Gastrocnemius medialis (tissue), 4 donors: ENCODE measurements around the gene ENTPD7. TPM values are rescaled to one million over a fixed set of nuclear protein-coding genes. Genes with fewer than 3 reads are reported as not detected.

Experiments
- ATAC-seq, 2 donors: fragments of 150-250 bp; one replicate each; pipeline ENCODE4 v1.9.1; 2016
- DNase-seq, 2 donors: peaks; one replicate each; pipeline ENCODE4 v3.0.0-alpha.2; 2019
- H3K27ac ChIP-seq, 4 donors: fragments of 200-600 bp; sonication (generic); 1 replicate in 1 of 4; 2 replicates in 3 of 4; pipeline ENCODE4 v1.5.1; 2016 to 2018; ENCODE audit warnings: mild to moderate bottlenecking in 2 of 4, moderate library complexity in 1 of 4
- H3K27me3 ChIP-seq, 3 donors: fragments of 200-600 bp; sonication (generic) in 2 of 3; 1 replicate in 1 of 3; 2 replicates in 2 of 3; pipeline versions ENCODE4 v1.5.1 to v1.6.0; 2016 to 2019; ENCODE audit warnings: mild to moderate bottlenecking in 1 of 3, moderate library complexity in 1 of 3
- H3K36me3 ChIP-seq, 2 donors: fragments of 200-600 bp; sonication (generic) in 1 of 2; one replicate each; pipeline ENCODE4 v1.5.1; 2017 to 2018
- H3K4me1 ChIP-seq, 2 donors: fragments of 200-600 bp; sonication (generic) in 1 of 2; one replicate each; pipeline ENCODE4 v1.5.1; 2016 to 2017; ENCODE audit warnings: mild to moderate bottlenecking in 2 of 2
- H3K4me3 ChIP-seq, 4 donors: fragments of 200-600 bp; sonication (generic) in 3 of 4; 1 replicate in 1 of 4; 2 replicates in 3 of 4; pipeline ENCODE4 v1.5.1; 2016 to 2019; ENCODE audit warnings: mild to moderate bottlenecking in 2 of 4
- H3K9me3 ChIP-seq, 3 donors: fragments of 200-600 bp; sonication (generic) in 2 of 3; 1 replicate in 1 of 3; 2 replicates in 2 of 3; pipeline ENCODE4 v1.5.1; 2016 to 2019
- CTCF ChIP-seq, 5 experiments: fragments of 450-650 bp in 3 of 5; fragments of 200-600 bp in 2 of 5; sonication (generic) in 2 of 5; IDR thresholded peaks in 4 of 5; conservative IDR thresholded peaks in 1 of 5; 1 replicate in 4 of 5; 2 replicates in 1 of 5; pipeline ENCODE4 v1.5.1; 2016 to 2019; ENCODE audit warnings: antibody characterized with exemption in 5 of 5, mild to moderate bottlenecking in 3 of 5, moderate library complexity in 3 of 5
- POLR2A ChIP-seq, 2 donors: fragments of 450-650 bp; IDR thresholded peaks; one replicate each; pipeline ENCODE4 v1.6.1; 2017; ENCODE audit warnings: antibody characterized with exemption in 2 of 2, mild to moderate bottlenecking in 2 of 2, moderate library complexity in 2 of 2
- in situ Hi-C, 4 donors: fragments of 200-750 bp; cut with MboI; loops; one replicate each; pipeline versions ENCODE4 v1.15.0 to v1.8.0; 2017; ENCODE audit warnings: low sequenced_read_pairs in 4 of 4
- intact Hi-C: fragments of 100-400 bp; cut with DNase I; formaldehyde crosslinking; loops from one replicate; pipeline ENCODE4 v1.15.1; 2023; ENCODE audit warnings: low total_unique reads
- total RNA-seq, 4 donors: library from RNA; depleted of rRNA; stranded (reverse); fragments of >200 nt; gene quantifications; one replicate each; pipeline versions ENCODE4 v1.1.0 to v1.2.3, GENCODE V29; 2016

ENTPD7 gene, protein sequence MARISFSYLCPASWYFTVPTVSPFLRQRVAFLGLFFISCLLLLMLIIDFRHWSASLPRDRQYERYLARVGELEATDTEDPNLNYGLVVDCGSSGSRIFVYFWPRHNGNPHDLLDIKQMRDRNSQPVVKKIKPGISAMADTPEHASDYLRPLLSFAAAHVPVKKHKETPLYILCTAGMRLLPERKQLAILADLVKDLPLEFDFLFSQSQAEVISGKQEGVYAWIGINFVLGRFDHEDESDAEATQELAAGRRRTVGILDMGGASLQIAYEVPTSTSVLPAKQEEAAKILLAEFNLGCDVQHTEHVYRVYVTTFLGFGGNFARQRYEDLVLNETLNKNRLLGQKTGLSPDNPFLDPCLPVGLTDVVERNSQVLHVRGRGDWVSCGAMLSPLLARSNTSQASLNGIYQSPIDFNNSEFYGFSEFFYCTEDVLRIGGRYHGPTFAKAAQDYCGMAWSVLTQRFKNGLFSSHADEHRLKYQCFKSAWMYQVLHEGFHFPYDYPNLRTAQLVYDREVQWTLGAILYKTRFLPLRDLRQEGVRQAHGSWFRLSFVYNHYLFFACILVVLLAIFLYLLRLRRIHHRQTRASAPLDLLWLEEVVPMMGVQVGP
- 1 to 10 TPM in 2 of 4 donors, under 1 TPM in 2; 0.32 to 1.1 (median 0.76) TPM for total RNA-seq

GRCh38 chr10:99659031-99659867 lies at the start of gene ENTPD7:
TSS of gene ENTPD7 (plus strand) at chr10:99659509. CDS start at chr10:99659957, 448 bp downstream.
- Histone ChIP-seq H3K27me3 (no peaks in the 10 kb centered on the region), H3K27ac (peak within 1 kb of the TSS; percentile 6 to 62 (median 33)), H3K4me3 (peak within 1 kb of the TSS; percentile 70 to 90 (median 84)), H3K4me1 (peaks cover 11 to 13% of the 10 kb centered on the region in 2 donors), H3K9me3 (no peaks in the 10 kb centered on the region), H3K36me3 (peaks cover 0 to 3% of the 10 kb centered on the region in 2 donors)
- peak; percentile 89 to 90 for DNase-seq
- TF ChIP-seq POLR2A (IDR thresholded peaks at IDR 0.05) (no peak), CTCF (IDR thresholded peaks at IDR 0.05 in 4 of 5, conservative IDR thresholded peaks at IDR 0.05 in 1 of 5) (peak in 4 of 5 experiments; percentile 5 to 59 (median 46))
- ATAC-seq = peak; percentile 97 to 99
- intact Hi-C loops = loop anchor here (1.0 kb wide), 1 partner anchor 38 kb away; no protein-coding TSS in a partner anchor
- in situ Hi-C loops = no loop called here

- no peaks in the 10 kb centered on the region for H3K4me1 ChIP-seq
- no peaks in the 10 kb centered on the region for H3K27me3 ChIP-seq
- ATAC-seq (no peak), DNase-seq (no peak)
- no peaks in the 10 kb centered on the region for H3K9me3 ChIP-seq
- intact Hi-C loops = loop anchor here (2.0 to 5.0 kb wide), 2 partner anchors 53 to 102 kb away; no protein-coding TSS in a partner anchor
- in situ Hi-C loops = loop anchor here (10.0 kb wide), 3 partner anchors 105 to 215 kb away; partner anchors contain the start of gene GOT1 (in 2 of the 4)
- H3K4me3 ChIP-seq = no peak overlapping the region
- H3K36me3 ChIP-seq = peaks cover 0 to 41% of the 10 kb centered on the region in 2 donors
- no peak overlapping the region for H3K27ac ChIP-seq
- TF ChIP-seq POLR2A (IDR thresholded peaks at IDR 0.05) (no peak), CTCF (IDR thresholded peaks at IDR 0.05 in 4 of 5, conservative IDR thresholded peaks at IDR 0.05 in 1 of 5) (no peak)
These were observed 49.1 kb upstream of the ENTPD7 start for GRCh38 chr10:99610221-99610620.

- H3K27me3 ChIP-seq = no peaks in the 10 kb centered on the region
- H3K9me3 ChIP-seq = no peaks in the 10 kb centered on the region
- H3K36me3 ChIP-seq = peaks cover 0 to 41% of the 10 kb centered on the region in 2 donors
- H3K27ac ChIP-seq = no peak overlapping the region
- no peak for TF ChIP-seq POLR2A (IDR thresholded peaks at IDR 0.05)
- no peak for TF ChIP-seq CTCF (IDR thresholded peaks at IDR 0.05 in 4 of 5, conservative IDR thresholded peaks at IDR 0.05 in 1 of 5)
- no peak overlapping the region for H3K4me3 ChIP-seq
- no peak for DNase-seq
- H3K4me1 ChIP-seq = peaks cover under 1 to 10% of the 10 kb centered on the region in 2 donors
- in situ Hi-C loops = loop anchor here (10.0 kb wide), 3 partner anchors 103 to 217 kb away; partner anchors contain the start of gene GOT1 (in 2 of the 4)
- intact Hi-C loops = loop anchor here (2.0 to 5.0 kb wide), 2 partner anchors 51 to 101 kb away; no protein-coding TSS in a partner anchor
- ATAC-seq = no peak
These were observed 48.0 kb upstream of the ENTPD7 start for GRCh38 chr10:99611326-99611725.

GRCh38 chr10:99612167-99612831 lies 47.0 kb upstream of the ENTPD7 start:
- H3K9me3 ChIP-seq = no peaks in the 10 kb centered on the region
- no peaks in the 10 kb centered on the region for H3K27me3 ChIP-seq
- peaks cover 0 to 41% of the 10 kb centered on the region in 2 donors for H3K36me3 ChIP-seq
- no peak overlapping the region for H3K27ac ChIP-seq
- H3K4me1 ChIP-seq = peaks cover 11 to 20% of the 10 kb centered on the region in 2 donors
- TF ChIP-seq POLR2A (IDR thresholded peaks at IDR 0.05) (no peak), CTCF (IDR thresholded peaks at IDR 0.05 in 4 of 5, conservative IDR thresholded peaks at IDR 0.05 in 1 of 5) (peak; percentile 65 to 84 (median 70))
- intact Hi-C loops = loop anchor here (1.0 to 5.0 kb wide), 4 partner anchors 52 to 219 kb away; no protein-coding TSS in a partner anchor
- in situ Hi-C loops = loop anchor here (10.0 kb wide), 3 partner anchors 103 to 217 kb away; partner anchors contain the start of gene GOT1 (in 2 of the 4)
- DNase-seq (no peak), ATAC-seq (peak; percentile 64 to 88)
- H3K4me3 ChIP-seq = no peak overlapping the region
